ENCODE data around the gene USP17L29. TPM values are rescaled to one million over a fixed set of nuclear protein-coding genes. Genes with fewer than 3 reads are reported as not detected.
"Not testable (repeated sequence)": the region's sequence is repeated elsewhere in the genome, so short reads cannot be mapped to it uniquely, and the experiment has no call there.

The USP17L29 gene
- total and polyA plus RNA-seq, 12 donors = not detected

DNA sequence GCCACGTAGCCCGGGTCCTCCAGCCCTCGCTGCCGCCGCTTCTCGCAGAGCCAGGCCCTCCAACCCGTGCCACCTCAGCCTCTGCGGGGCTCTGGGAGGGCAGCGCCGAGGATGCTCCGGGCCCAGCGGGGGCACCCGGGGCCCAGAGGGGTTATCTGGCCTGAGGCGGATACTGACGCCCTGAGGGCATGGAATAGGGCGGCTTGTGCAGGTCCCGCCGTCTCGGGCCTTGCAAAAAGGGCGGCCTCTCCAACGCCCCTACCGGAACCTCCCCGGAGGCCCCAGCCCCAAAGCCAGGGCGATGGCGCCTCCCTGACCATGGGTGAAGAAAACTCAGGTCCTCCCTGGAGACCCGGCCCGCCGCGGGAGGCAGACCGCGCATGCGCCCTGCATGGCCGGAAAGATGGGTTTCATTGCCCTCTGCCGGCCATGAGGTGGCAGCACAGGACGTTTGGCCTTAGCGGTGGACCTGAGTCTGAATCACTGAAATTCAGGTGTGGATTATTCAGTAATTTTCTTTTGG, 27.6 kb downstream of the USP17L29 start:
- H3K4me1 ChIP-seq (replicated peaks in 1 of 2); H3K27ac ChIP-seq; H3K27me3 ChIP-seq; intact Hi-C loops (cut with DNase I); H3K9me3 ChIP-seq (replicated peaks in 1 of 3); H3K36me3 ChIP-seq (replicated peaks in 1 of 2): not testable (repeated sequence)
- 3 to 46% (median 25%) methylated on average over 3 to 32 of the region's 36 CpGs for WGBS, 4 donors
- TF ChIP-seq, protein P1, sequence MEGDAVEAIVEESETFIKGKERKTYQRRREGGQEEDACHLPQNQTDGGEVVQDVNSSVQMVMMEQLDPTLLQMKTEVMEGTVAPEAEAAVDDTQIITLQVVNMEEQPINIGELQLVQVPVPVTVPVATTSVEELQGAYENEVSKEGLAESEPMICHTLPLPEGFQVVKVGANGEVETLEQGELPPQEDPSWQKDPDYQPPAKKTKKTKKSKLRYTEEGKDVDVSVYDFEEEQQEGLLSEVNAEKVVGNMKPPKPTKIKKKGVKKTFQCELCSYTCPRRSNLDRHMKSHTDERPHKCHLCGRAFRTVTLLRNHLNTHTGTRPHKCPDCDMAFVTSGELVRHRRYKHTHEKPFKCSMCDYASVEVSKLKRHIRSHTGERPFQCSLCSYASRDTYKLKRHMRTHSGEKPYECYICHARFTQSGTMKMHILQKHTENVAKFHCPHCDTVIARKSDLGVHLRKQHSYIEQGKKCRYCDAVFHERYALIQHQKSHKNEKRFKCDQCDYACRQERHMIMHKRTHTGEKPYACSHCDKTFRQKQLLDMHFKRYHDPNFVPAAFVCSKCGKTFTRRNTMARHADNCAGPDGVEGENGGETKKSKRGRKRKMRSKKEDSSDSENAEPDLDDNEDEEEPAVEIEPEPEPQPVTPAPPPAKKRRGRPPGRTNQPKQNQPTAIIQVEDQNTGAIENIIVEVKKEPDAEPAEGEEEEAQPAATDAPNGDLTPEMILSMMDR (IDR thresholded peaks at IDR 0.05) = peak; percentile 50 to 66 (median 56)
- H3K4me3 ChIP-seq = peak overlapping the region in 2 of 4 donors; percentile 16 to 53
- DNase-seq = peak; percentile 26 to 79 (median 56)

DNA sequence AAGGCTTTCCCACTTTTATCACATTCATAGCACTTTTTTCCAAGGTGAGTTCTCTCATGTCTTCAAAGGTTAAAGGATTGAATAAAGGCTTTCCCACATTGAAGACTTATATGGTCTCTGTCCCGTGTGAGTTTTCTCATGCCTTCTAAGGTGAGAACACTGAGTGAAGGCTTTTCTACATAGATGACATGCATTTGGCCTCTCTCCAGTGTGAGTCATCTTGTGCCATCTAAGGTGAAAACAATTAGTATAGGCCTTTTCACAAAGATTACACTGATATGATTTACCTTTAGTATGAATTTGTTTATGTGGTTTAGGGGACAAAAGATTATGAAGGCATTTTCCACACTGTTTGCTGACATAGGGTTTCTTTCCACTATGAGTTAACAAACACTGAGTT, 30.7 kb downstream of the USP17L29 start:
- intact Hi-C loops (cut with DNase I) = no loop called here
- no peaks in the 10 kb centered on the region for H3K9me3 ChIP-seq (replicated peaks in 1 of 3)
- no peaks in the 10 kb centered on the region for H3K36me3 ChIP-seq (replicated peaks in 1 of 2)
- 69 to 90% (median 74%) methylated on average over 1 of the region's 1 CpG for WGBS, 4 donors
- H3K27me3 ChIP-seq = no peaks in the 10 kb centered on the region
- TF ChIP-seq POLR2A (IDR thresholded peaks at IDR 0.05) = no peak
- TF ChIP-seq, protein P1 (IDR thresholded peaks at IDR 0.05) = no peak
- no peak overlapping the region for H3K27ac ChIP-seq
- no peak overlapping the region for H3K4me3 ChIP-seq
- DNase-seq = no peak
- H3K4me1 ChIP-seq (replicated peaks in 1 of 2) = no peaks in the 10 kb centered on the region

DNA sequence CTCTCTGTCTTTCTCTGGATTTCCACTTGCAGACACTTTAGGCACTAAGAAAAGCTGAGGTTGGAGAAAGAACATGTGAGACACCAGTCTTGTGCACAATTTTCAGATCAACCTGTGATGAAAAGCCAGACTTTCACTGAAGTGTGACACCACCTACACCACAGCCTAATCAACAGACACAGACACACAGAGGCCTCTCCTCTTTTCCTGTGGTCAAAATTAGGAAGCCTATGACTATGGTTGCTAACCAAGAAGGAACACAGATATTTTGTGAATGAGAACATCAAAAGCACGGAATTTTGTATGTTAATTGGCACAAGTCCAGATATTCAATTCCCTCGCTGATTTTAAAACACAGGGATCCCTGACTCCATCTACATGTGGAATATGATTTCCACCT, 35.6 kb downstream of the USP17L29 start:
- H3K9me3 ChIP-seq (replicated peaks in 1 of 3); H3K4me1 ChIP-seq (replicated peaks in 1 of 2); H3K36me3 ChIP-seq (replicated peaks in 1 of 2); H3K27ac ChIP-seq; intact Hi-C loops (cut with DNase I); H3K4me3 ChIP-seq; DNase-seq; H3K27me3 ChIP-seq: not testable (repeated sequence)
- WGBS, 4 donors = 49 to 65% (median 57%) methylated on average over 2 of the region's 2 CpGs

Other genes with a start within 250 kb of the USP17L29 start
- not detected for gene FAM90A26, start 183.2 kb upstream of the USP17L29 start, total RNA-seq
- gene FAM90A26, start 183.2 kb upstream of the USP17L29 start, polyA plus RNA-seq = not detected
- gene USP17L10, start 143.0 kb upstream of the USP17L29 start, total RNA-seq = not detected
- not detected for gene USP17L10, start 143.0 kb upstream of the USP17L29 start, polyA plus RNA-seq
- gene USP17L11, start 138.2 kb upstream of the USP17L29 start, total RNA-seq = not detected
- gene USP17L11, start 138.2 kb upstream of the USP17L29 start, polyA plus RNA-seq = not detected
- gene USP17L12, start 133.5 kb upstream of the USP17L29 start, total RNA-seq = not detected
- not detected for gene USP17L12, start 133.5 kb upstream of the USP17L29 start, polyA plus RNA-seq
- gene USP17L13, start 128.7 kb upstream of the USP17L29 start, total RNA-seq = not detected
- not detected for gene USP17L13, start 128.7 kb upstream of the USP17L29 start, polyA plus RNA-seq
- gene USP17L15, start 119.3 kb upstream of the USP17L29 start, total RNA-seq = not detected
- not detected for gene USP17L15, start 119.3 kb upstream of the USP17L29 start, polyA plus RNA-seq
- gene USP17L17, start 109.8 kb upstream of the USP17L29 start, total RNA-seq = not detected
- not detected for gene USP17L17, start 109.8 kb upstream of the USP17L29 start, polyA plus RNA-seq
- not detected for gene USP17L18, start 105.0 kb upstream of the USP17L29 start, total RNA-seq
- not detected for gene USP17L18, start 105.0 kb upstream of the USP17L29 start, polyA plus RNA-seq
- not detected for gene USP17L19, start 100.3 kb upstream of the USP17L29 start, total RNA-seq
- not detected for gene USP17L19, start 100.3 kb upstream of the USP17L29 start, polyA plus RNA-seq
- not detected for gene USP17L20, start 95.5 kb upstream of the USP17L29 start, total RNA-seq
- gene USP17L20, start 95.5 kb upstream of the USP17L29 start, polyA plus RNA-seq = not detected
- not detected for gene USP17L21, start 90.8 kb upstream of the USP17L29 start, total RNA-seq
- gene USP17L21, start 90.8 kb upstream of the USP17L29 start, polyA plus RNA-seq = not detected
- gene USP17L22, start 86.0 kb upstream of the USP17L29 start, total RNA-seq = 1 to 10 TPM in 1 of 9 donors, not detected in 8; 4.4 TPM
- not detected for gene USP17L22, start 86.0 kb upstream of the USP17L29 start, polyA plus RNA-seq
- gene USP17L24, start 28.5 kb upstream of the USP17L29 start, total RNA-seq = not detected
- not detected for gene USP17L24, start 28.5 kb upstream of the USP17L29 start, polyA plus RNA-seq
- gene USP17L25, start 23.7 kb upstream of the USP17L29 start, total RNA-seq = not detected
- gene USP17L25, start 23.7 kb upstream of the USP17L29 start, polyA plus RNA-seq = not detected
- gene USP17L26, start 19.0 kb upstream of the USP17L29 start, total RNA-seq = not detected
- not detected for gene USP17L26, start 19.0 kb upstream of the USP17L29 start, polyA plus RNA-seq
- gene USP17L5, start 14.2 kb upstream of the USP17L29 start, total RNA-seq = not detected
- gene USP17L5, start 14.2 kb upstream of the USP17L29 start, polyA plus RNA-seq = not detected
- not detected for gene USP17L27, start 9.5 kb upstream of the USP17L29 start, total RNA-seq
- not detected for gene USP17L27, start 9.5 kb upstream of the USP17L29 start, polyA plus RNA-seq
- not detected for gene USP17L28, start 4.7 kb upstream of the USP17L29 start, total RNA-seq
- gene USP17L28, start 4.7 kb upstream of the USP17L29 start, polyA plus RNA-seq = not detected
- not detected for gene USP17L30, start 9.5 kb downstream of the USP17L29 start, total RNA-seq
- gene USP17L30, start 9.5 kb downstream of the USP17L29 start, polyA plus RNA-seq = not detected
- gene DEFB131A, start 90.8 kb downstream of the USP17L29 start, total RNA-seq = not detected
- not detected for gene DEFB131A, start 90.8 kb downstream of the USP17L29 start, polyA plus RNA-seq